Natural killer cell (primary cell): ENCODE data around the gene SSX2IP. TPM values are rescaled to one million over a fixed set of nuclear protein-coding genes. Genes with fewer than 3 reads are reported as not detected.
"Not testable (repeated sequence)": the region's sequence is repeated elsewhere in the genome, so short reads cannot be mapped to it uniquely, and the experiment has no call there.

ENCODE experiments used
- ATAC-seq, 3 donors: fragments of 150-1000 bp in 2 of 3; fragments of 200-7000 bp in 1 of 3; cut with Tn5 transposase; 1 replicate in 1 of 3; 2 replicates in 2 of 3; pipeline ENCODE4 v1.10.0; 2021; ENCODE audit warnings: mild to moderate bottlenecking in 2 of 3, moderate library complexity in 2 of 3
- DNase-seq, 2 donors: peaks; one replicate each; pipeline versions ENCODE4 v3.0.0 to v3.0.0-alpha.2; 2013 to 2021; ENCODE audit warnings: mixed read lengths in 1 of 2
- H3K27ac ChIP-seq: one replicate; pipeline ENCODE4 v1.5.1; 2013; ENCODE audit warnings: mild to moderate bottlenecking, low read length
- H3K27me3 ChIP-seq: one replicate; pipeline ENCODE4 v1.6.1; 2013; ENCODE audit warnings: low read length; ENCODE audit not compliant: control insufficient read depth, insufficient read depth
- H3K36me3 ChIP-seq: one replicate; pipeline ENCODE4 v1.6.1; 2013; ENCODE audit warnings: low read length; ENCODE audit not compliant: control insufficient read depth, insufficient read depth
- H3K4me1 ChIP-seq: one replicate; pipeline ENCODE4 v1.6.1; 2013; ENCODE audit warnings: low read length; ENCODE audit not compliant: control insufficient read depth, insufficient read depth
- H3K4me3 ChIP-seq: one replicate; pipeline ENCODE4 v1.5.1; 2013; ENCODE audit warnings: low read length
- H3K9me3 ChIP-seq: one replicate; pipeline ENCODE4 v1.6.1; 2013; ENCODE audit warnings: low read length; ENCODE audit not compliant: control insufficient read depth, insufficient read depth
- H3K27ac Mint-ChIP-seq, 2 donors: one replicate each; pipeline ENCODE4 v1.8.0; 2022; ENCODE audit warnings: mild to moderate bottlenecking in 2 of 2, mixed read lengths in 2 of 2, moderate library complexity in 1 of 2
- H3K27me3 Mint-ChIP-seq, 2 donors: one replicate each; pipeline ENCODE4 v1.8.0; 2022; ENCODE audit warnings: low read depth in 2 of 2, mixed read lengths in 2 of 2
- H3K36me3 Mint-ChIP-seq: one replicate; pipeline ENCODE4 v1.8.0; 2022; ENCODE audit warnings: mixed read lengths
- H3K4me1 Mint-ChIP-seq, 2 donors: one replicate each; pipeline ENCODE4 v1.8.0; 2022; ENCODE audit warnings: mixed read lengths in 2 of 2
- H3K4me3 Mint-ChIP-seq: one replicate; pipeline ENCODE4 v1.8.0; 2022; ENCODE audit warnings: mild to moderate bottlenecking, moderate library complexity, mixed read lengths
- H3K9me3 Mint-ChIP-seq, 2 donors: one replicate each; pipeline ENCODE4 v1.8.0; 2022; ENCODE audit warnings: mixed read lengths in 2 of 2
- CTCF ChIP-seq: fragments of 200-600 bp; IDR thresholded peaks from one replicate; pipeline ENCODE4 v1.8.0; 2022; ENCODE audit warnings: antibody characterized with exemption
- WGBS: methylation state at CpG from one replicate; pipeline ENCODE4 v1.1.7; 2013; ENCODE audit warnings: missing lambda C conversion rate; ENCODE audit not compliant: insufficient coverage; 5-methylcytosine and 5-hydroxymethylcytosine counted together
- intact Hi-C: fragments of 100-400 bp; cut with micrococcal nuclease; formaldehyde crosslinking; loops from one replicate; pipeline ENCODE4 v1.14.2; 2022
- total RNA-seq, 4 donors: library from RNA; stranded (reverse); fragments of 120-200 nt in 1 of 4; gene quantifications; one replicate each; pipeline versions ENCODE4 v1.2.3 to v1.2.4, GENCODE V29; 2013 to 2022

The SSX2IP gene
- total RNA-seq, 3 donors from 2014 or later (not counting 1 experiment from before 2014, with no cell fraction given): 24.2 to 35.8 (median 27.2) TPM

DNA sequence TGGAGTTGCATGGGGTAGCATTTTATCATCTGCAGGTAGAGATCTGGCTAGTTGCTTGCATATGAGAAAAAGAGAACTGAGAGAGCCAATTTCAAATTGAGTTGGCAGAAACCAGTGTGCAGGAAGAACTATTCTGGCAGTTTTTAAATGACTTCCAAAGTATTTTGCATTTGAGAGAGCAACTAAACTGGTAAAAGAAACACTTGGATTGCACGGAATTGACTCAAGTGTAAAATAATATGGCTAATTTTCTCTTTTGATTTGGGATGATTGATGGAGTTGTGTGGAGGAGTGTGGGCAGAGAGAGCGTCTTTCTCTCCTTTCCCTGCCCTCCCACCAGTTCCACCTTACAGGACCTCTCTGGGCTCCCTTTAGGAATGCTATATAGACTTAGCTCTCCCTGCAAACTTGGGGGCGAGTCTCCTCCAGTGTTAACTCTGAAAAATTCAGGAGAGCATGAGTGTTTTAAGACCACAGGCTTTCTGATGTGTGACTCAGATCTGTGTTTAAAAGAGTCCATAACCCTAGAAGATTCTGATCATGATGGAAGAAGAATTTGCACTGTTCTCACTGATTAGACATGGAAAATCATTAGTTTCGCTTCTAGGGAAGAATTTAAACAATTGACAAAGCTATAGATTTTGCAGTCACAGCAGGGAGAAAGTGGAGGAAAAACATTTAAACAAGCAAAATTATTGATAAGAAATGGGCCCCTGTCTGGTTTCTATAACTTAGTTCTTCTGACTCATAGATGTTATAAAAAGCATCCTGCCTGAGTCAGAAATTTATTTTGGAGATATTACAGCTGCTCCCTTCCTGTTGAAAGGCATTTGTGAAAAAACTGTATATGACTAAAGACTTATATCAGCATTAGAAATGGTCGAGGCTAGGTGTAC is 91.2 kb downstream of the SSX2IP start:
- Histone ChIP-seq H3K36me3 (no peaks in the 10 kb centered on the region), H3K9me3 (no peaks in the 10 kb centered on the region), H3K27ac (no peak overlapping the region), H3K4me3 (no peak overlapping the region), H3K4me1 (no peaks in the 10 kb centered on the region), H3K27me3 (no peaks in the 10 kb centered on the region)
- Mint-ChIP-seq H3K27me3 (peaks cover 4 to 26% of the 10 kb centered on the region in 2 donors), H3K27ac (no peak overlapping the region), H3K4me1 (no peaks in the 10 kb centered on the region), H3K9me3 (no peaks in the 10 kb centered on the region), H3K36me3 (no peaks in the 10 kb centered on the region), H3K4me3 (no peak overlapping the region)
- ATAC-seq (no peak), DNase-seq (no peak)
- intact Hi-C loops: no loop called here
- WGBS: 83% methylated on average over 4 of the region's 5 CpGs
- no peak for TF ChIP-seq CTCF

GRCh38 chr1:84598418-84598817 is 91.8 kb downstream of the SSX2IP start:
- Histone ChIP-seq H3K27me3 (no peaks in the 10 kb centered on the region), H3K9me3 (no peaks in the 10 kb centered on the region), H3K36me3 (no peaks in the 10 kb centered on the region), H3K27ac (no peak overlapping the region), H3K4me1 (no peaks in the 10 kb centered on the region), H3K4me3 (no peak overlapping the region)
- H3K9me3 Mint-ChIP-seq: no peaks in the 10 kb centered on the region
- no peaks in the 10 kb centered on the region for H3K4me1 Mint-ChIP-seq
- ATAC-seq (no peak), DNase-seq (no peak)
- no peak overlapping the region for H3K27ac Mint-ChIP-seq
- peaks cover 7 to 30% of the 10 kb centered on the region in 2 donors for H3K27me3 Mint-ChIP-seq
- H3K36me3 Mint-ChIP-seq: no peaks in the 10 kb centered on the region
- no peak overlapping the region for H3K4me3 Mint-ChIP-seq
- TF ChIP-seq CTCF: no peak
- intact Hi-C loops: no loop called here
- WGBS: 70% methylated on average over 1 of the region's 3 CpGs

- Histone ChIP-seq H3K27ac (no peak overlapping the region), H3K4me1 (no peaks in the 10 kb centered on the region), H3K4me3 (no peak overlapping the region), H3K9me3 (no peaks in the 10 kb centered on the region), H3K27me3 (no peaks in the 10 kb centered on the region), H3K36me3 (no peaks in the 10 kb centered on the region)
- H3K9me3 Mint-ChIP-seq: no peaks in the 10 kb centered on the region
- no peak for TF ChIP-seq CTCF
- H3K36me3 Mint-ChIP-seq: no peaks in the 10 kb centered on the region
- H3K27me3 Mint-ChIP-seq: peaks cover 13 to 41% of the 10 kb centered on the region in 2 donors
- no peak for ATAC-seq
- H3K27ac Mint-ChIP-seq: no peak overlapping the region
- no peaks in the 10 kb centered on the region for H3K4me1 Mint-ChIP-seq
- WGBS: 95% methylated on average over 1 of the region's 1 CpG
- H3K4me3 Mint-ChIP-seq: no peak overlapping the region
- no peak for DNase-seq
- intact Hi-C loops: no loop called here
Observed at GRCh38 chr1:84597011-84597410, 93.2 kb downstream of the SSX2IP start.

- H3K36me3 ChIP-seq, H3K27ac Mint-ChIP-seq, H3K27me3 ChIP-seq, H3K4me1 Mint-ChIP-seq, H3K4me1 ChIP-seq, H3K36me3 Mint-ChIP-seq, H3K4me3 ChIP-seq, ATAC-seq, H3K4me3 Mint-ChIP-seq, H3K9me3 ChIP-seq, DNase-seq, H3K27ac ChIP-seq, intact Hi-C loops, H3K9me3 Mint-ChIP-seq: not testable (repeated sequence)
- 87% methylated on average over 1 of the region's 2 CpGs for WGBS
- H3K27me3 Mint-ChIP-seq: peaks cover 32 to 60% of the 10 kb centered on the region in 2 donors
Observed at GRCh38 chr1:84594959-84595358, 95.3 kb downstream of the SSX2IP start.

Other genes starting within 250 kb of the SSX2IP start
- gene RPF1, start 211.2 kb downstream of the SSX2IP start, total RNA-seq: 10 to 100 TPM; 50.0 to 53.0 (median 50.0) TPM
- 1 to 10 TPM in 2 of 3 donors, under 1 TPM in 1; 0.63 to 4.1 (median 2.1) TPM for gene SPATA1, start 184.1 kb downstream of the SSX2IP start, total RNA-seq
- gene GNG5, start 183.9 kb downstream of the SSX2IP start, total RNA-seq: 10 to 100 TPM; 49.5 to 62.3 (median 57.5) TPM
- gene CTBS, start 116.0 kb downstream of the SSX2IP start, total RNA-seq: 10 to 100 TPM; 14.4 to 19.9 (median 17.1) TPM
- gene LPAR3, start 202.7 kb upstream of the SSX2IP start, total RNA-seq: under 1 TPM in 2 of 3 donors, not detected in 1; 0.48 to 0.64 TPM